Activated naive CD8-positive, alpha-beta T cell treated with anti-CD3 and anti-CD28 coated beads, Interleukin-2, amount 10 ng/mL, durations not matched to agents 7 days and 5 days (primary cell): ENCODE data around the gene MIA. TPM values are rescaled to one million over a fixed set of nuclear protein-coding genes. Genes with fewer than 3 reads are reported as not detected.
"Not testable (repeated sequence)": the region's sequence is repeated elsewhere in the genome, so short reads cannot be mapped to it uniquely, and the experiment has no call there.

Experiments
- ATAC-seq: fragments of 150-1000 bp; cut with Tn5 transposase; one replicate; pipeline ENCODE4 v1.10.0; 2021; ENCODE audit warnings: low read depth, moderate library complexity
- POLR2A ChIA-PET: fragments of 350-600 bp; sonication (Branson Sonifier 250); formaldehyde crosslinking; loops from one replicate; lab custom pipeline; 2021; ENCODE audit warnings: antibody characterized with exemption; lab: Charles Lee
- DNase-seq: peaks from one replicate; pipeline ENCODE4 v3.0.0; 2021
- H3K27ac Mint-ChIP-seq: one replicate; pipeline ENCODE4 v1.8.0; 2022; ENCODE audit warnings: mild to moderate bottlenecking, mixed read lengths
- H3K27me3 Mint-ChIP-seq: one replicate; pipeline ENCODE4 v1.8.0; 2022; ENCODE audit warnings: mild to moderate bottlenecking, moderate library complexity, mixed read lengths
- H3K36me3 Mint-ChIP-seq: one replicate; pipeline ENCODE4 v1.8.0; 2021; ENCODE audit warnings: mild to moderate bottlenecking, mixed read lengths
- H3K4me1 Mint-ChIP-seq: one replicate; pipeline ENCODE4 v1.8.0; 2021; ENCODE audit warnings: mixed read lengths
- H3K4me3 Mint-ChIP-seq: one replicate; pipeline ENCODE4 v1.8.0; 2022; ENCODE audit warnings: mild to moderate bottlenecking, moderate library complexity, mixed read lengths
- H3K9me3 Mint-ChIP-seq: one replicate; pipeline ENCODE4 v1.8.0; 2021; ENCODE audit warnings: mixed read lengths
- total RNA-seq, 2 experiments: library from RNA; stranded (reverse); gene quantifications; one replicate each; pipeline ENCODE4 v1.2.3, GENCODE V29; 2021

The MIA gene
- total RNA-seq = 1 to 10 TPM; 3.0 TPM

DNA sequence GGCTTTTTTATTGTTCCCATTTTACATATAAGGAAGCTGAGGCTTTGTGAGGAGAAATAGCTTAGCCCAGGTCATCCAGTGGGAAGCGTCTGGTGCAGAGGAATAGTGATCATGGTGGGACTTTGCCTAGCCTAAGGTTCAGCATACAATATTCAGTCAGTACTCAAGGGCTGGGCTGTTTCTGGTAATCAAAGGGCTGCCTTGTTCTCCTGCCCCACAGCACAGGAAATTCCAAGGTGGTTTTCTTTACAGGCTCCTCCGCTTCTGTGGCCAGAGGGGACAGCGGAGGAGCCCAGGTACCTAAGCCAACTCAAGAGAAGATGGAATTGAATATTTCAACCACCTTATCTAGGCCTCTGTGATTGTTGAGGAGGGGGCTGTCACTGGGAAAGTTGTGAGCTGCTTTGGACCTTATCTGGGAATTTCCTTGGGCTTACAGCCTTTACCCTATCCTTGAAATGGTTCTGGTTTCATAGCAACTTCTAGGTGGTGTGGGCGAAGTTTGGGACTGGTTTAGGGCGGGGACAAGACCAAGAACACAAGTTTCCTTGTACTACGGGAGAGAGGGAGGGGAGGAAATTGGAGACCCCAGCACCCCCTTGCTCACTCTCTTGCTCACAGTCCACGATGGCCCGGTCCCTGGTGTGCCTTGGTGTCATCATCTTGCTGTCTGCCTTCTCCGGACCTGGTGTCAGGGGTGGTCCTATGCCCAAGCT is at the start of gene MIA:
TSS of gene MIA (plus strand) at position 606 of the 716 bp plus-strand sequence. CDS start at position 628, 22 bp downstream.
- H3K4me3 Mint-ChIP-seq = peak within 1 kb of the TSS; percentile 19
- POLR2A ChIA-PET = interaction anchor here (0.6 to 4.4 kb wide), 2 partner anchors 21 to 24 kb away, joined by 3 to 92 read pairs; partner anchors contain the start of genes ACTMAP and SNRPA
- ATAC-seq (no peak), DNase-seq (no peak)
- no peaks in the 10 kb centered on the region for H3K9me3 Mint-ChIP-seq
- H3K27ac Mint-ChIP-seq = no peak within 1 kb of the TSS
- peaks cover 18% of the 10 kb centered on the region for H3K36me3 Mint-ChIP-seq
- no peaks in the 10 kb centered on the region for H3K27me3 Mint-ChIP-seq
- H3K4me1 Mint-ChIP-seq = peaks cover 30% of the 10 kb centered on the region

DNA sequence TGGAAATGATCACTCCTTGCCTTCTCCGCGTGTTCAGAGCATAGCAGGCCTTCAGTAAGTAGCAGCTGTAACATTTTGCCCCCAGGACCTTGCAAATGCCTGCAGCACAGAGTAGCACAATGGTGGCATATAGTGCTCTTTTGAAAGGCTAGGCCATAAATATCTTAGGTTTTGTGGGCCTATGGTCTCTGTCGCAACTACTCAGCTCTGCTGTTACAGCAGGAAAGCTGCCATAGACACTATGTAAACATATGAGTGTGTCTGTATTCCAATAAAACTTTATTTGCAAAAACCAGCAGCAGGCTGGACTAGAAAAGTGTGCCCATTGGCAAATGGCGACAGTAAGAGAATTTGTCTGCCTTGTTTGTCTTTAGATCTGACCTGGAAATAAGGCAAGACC is 49.0 kb upstream of the MIA start:
- H3K27ac Mint-ChIP-seq = no peak overlapping the region
- peaks cover 30% of the 10 kb centered on the region for H3K36me3 Mint-ChIP-seq
- no peak overlapping the region for H3K4me3 Mint-ChIP-seq

DNA sequence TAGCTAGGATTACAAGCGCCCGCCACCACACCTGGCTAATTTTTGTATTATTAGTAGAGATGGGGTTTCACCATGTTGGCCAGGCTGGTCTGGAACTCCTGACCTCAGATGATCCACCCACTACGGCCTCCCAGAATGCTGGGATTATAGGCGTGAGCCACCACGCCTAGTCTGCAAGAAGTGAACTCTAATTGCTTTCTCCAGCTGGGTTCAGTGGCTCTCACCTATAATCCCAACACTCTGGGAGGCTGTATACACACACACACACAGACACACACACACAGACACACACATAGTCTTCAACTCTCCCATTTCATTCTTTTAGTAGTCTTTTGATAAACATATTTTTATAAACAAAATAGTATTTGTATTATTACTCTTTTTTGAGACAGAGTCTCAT is 45.3 kb upstream of the MIA start:
- DNase-seq, H3K4me1 Mint-ChIP-seq, H3K4me3 Mint-ChIP-seq, H3K9me3 Mint-ChIP-seq, H3K27ac Mint-ChIP-seq, POLR2A ChIA-PET, H3K27me3 Mint-ChIP-seq, ATAC-seq: not testable (repeated sequence)
- peaks cover 22% of the 10 kb centered on the region for H3K36me3 Mint-ChIP-seq

More for the DNA sequence above, 49.0 kb upstream of the MIA start:
- H3K27me3 Mint-ChIP-seq = no peaks in the 10 kb centered on the region
- POLR2A ChIA-PET = no interaction called here
- H3K4me1 Mint-ChIP-seq = no peaks in the 10 kb centered on the region
- no peaks in the 10 kb centered on the region for H3K9me3 Mint-ChIP-seq
- ATAC-seq (no peak), DNase-seq (no peak)

DNA sequence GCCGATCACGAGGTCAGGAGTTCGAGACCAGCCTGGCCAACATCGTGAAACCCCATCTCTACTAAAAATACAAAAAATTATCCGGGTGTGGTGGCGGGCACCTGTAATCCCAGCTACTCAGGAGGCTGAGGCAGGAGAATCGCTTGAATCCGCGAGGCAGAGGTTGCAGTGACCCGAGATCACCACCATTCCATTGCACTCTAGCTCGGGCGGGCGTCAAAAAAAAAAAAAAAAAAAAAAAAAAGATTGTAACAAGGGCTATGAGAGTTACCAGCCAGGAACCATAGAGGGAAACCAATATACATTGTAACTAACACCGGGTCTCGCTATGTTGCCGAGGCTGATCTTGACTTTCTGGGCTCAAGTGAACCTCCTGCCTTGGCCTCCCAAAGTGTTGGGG is 43.0 kb upstream of the MIA start:
- H3K36me3 Mint-ChIP-seq = peaks cover 17% of the 10 kb centered on the region
- H3K27me3 Mint-ChIP-seq, H3K9me3 Mint-ChIP-seq, POLR2A ChIA-PET, DNase-seq, ATAC-seq, H3K4me1 Mint-ChIP-seq, H3K27ac Mint-ChIP-seq, H3K4me3 Mint-ChIP-seq: not testable (repeated sequence)

DNA sequence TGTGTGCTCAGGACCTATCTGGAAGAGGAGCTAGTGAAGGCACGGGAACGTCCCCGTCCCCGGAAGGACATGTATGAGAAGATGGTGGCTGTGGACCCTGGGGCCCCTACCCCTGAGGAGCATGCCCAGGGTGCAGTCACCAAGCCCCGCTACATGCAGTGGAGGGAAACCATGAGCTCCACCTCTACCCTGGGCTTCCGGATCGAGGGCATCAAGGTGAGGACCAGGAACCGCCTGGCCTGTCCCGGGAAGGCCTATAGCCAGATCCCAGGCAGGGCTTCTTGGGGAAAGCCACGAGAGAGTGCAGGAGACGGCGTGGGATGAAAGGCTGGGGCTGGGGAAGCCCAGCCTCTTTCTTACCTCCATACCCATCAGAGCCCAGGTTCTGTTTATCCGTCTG is 42.2 kb upstream of the MIA start:
- Mint-ChIP-seq H3K4me3 (no peak overlapping the region), H3K27ac (no peak overlapping the region), H3K27me3 (no peaks in the 10 kb centered on the region), H3K4me1 (no peaks in the 10 kb centered on the region), H3K9me3 (no peaks in the 10 kb centered on the region), H3K36me3 (peaks cover 20% of the 10 kb centered on the region)
- POLR2A ChIA-PET = interaction anchor here (1.3 kb wide), 1 partner anchor 12 kb away, joined by 3 read pairs; no protein-coding TSS in a partner anchor
- ATAC-seq (no peak), DNase-seq (no peak)

DNA sequence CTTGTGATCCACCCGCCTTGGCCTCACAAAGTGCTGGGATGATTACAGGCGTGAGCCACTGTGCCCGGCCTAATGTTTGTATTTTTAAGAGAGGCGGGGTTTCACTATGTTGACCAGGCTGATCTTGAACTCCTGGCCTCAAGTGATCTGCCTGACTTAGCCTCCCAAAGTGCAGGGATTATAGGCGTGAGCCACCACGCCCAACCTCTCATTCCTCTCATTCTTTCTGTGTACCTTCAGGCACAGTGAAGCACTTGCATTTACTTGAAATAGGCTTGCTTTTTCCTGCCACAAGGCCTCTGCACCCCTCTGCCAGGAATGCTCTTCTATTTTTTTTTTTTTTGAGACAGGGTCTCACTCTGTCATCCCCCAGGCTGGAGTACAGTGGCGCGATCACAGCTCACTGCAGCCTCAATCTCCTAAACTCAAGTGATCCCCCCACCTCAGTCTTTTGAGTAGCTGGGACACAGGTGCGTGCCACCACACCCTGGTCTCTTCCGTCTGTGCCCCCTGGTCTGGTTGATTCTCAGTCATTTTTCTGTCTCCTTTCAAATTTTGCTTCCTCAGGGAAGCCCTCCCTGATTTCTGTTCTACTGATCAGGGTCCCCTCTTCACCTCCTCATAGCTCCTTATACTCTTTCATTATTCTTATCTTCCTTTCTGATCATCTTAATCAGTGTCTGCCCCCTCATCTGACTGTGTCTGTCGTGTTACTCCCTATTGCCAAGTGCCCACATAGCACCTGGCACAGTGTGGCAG is 40.1 kb upstream of the MIA start:
- peaks cover 3% of the 10 kb centered on the region for H3K4me1 Mint-ChIP-seq
- peaks cover 19% of the 10 kb centered on the region for H3K36me3 Mint-ChIP-seq
- ATAC-seq = no peak
- no peaks in the 10 kb centered on the region for H3K27me3 Mint-ChIP-seq
- POLR2A ChIA-PET = interaction anchor here (0.9 kb wide), 1 partner anchor 11 kb away, joined by 3 read pairs; no protein-coding TSS in a partner anchor
- no peak for DNase-seq
- no peaks in the 10 kb centered on the region for H3K9me3 Mint-ChIP-seq
- no peak overlapping the region for H3K4me3 Mint-ChIP-seq
- H3K27ac Mint-ChIP-seq = peak overlapping the region; percentile 12

DNA sequence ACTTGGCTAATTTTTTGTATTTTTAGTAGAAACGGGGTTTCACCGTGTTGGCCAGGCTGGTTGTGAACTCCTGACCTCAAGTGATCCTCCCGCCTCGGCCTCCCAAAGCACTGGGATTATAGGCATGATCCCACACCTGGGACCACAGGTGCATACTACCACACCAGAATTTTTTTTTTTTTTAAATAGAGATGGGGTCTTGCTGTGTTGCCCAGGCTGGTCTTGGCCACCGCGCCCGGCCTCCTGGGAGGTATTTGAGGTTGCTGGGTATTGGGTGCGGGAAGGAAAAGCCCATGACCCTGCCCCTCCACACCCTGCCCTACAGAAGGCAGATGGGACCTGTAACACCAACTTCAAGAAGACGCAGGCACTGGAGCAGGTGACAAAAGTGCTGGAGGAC is 38.7 kb upstream of the MIA start:
- H3K36me3 Mint-ChIP-seq = peaks cover 8% of the 10 kb centered on the region
- ATAC-seq (no peak), DNase-seq (no peak)
- H3K9me3 Mint-ChIP-seq = no peaks in the 10 kb centered on the region
- no peaks in the 10 kb centered on the region for H3K27me3 Mint-ChIP-seq
- no peak overlapping the region for H3K27ac Mint-ChIP-seq
- H3K4me1 Mint-ChIP-seq = peaks cover 3% of the 10 kb centered on the region
- POLR2A ChIA-PET = no interaction called here
- no peak overlapping the region for H3K4me3 Mint-ChIP-seq

DNA sequence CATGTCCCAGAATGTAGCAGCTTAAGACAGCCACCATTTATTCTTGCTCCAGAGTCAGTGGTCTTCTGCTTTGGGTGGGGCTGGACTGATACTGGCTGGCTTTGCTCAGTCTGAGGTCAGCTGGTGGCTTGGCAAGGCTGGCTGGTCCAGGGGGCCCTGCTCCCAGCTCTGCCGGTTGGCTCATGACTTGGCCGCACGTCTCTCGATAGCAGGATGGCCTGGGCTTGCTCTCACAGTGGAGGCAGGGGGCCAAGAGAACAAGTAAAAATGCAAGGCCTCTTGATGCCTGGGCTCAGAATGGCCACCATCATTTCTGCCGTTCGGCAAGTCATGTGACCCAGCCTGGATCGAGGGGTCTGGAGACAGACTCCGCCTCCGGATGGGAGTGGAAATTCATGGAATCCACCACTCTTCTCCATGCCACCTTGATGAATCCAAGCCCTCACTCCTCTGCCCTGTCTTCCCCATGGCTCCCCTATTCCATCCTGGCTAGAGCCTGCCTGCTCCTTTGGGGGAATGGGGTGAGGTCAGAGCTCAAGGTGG is 38.1 kb upstream of the MIA start:
- no peak for DNase-seq
- POLR2A ChIA-PET = no interaction called here
- no peaks in the 10 kb centered on the region for H3K27me3 Mint-ChIP-seq
- H3K27ac Mint-ChIP-seq = no peak overlapping the region
- no peaks in the 10 kb centered on the region for H3K9me3 Mint-ChIP-seq
- ATAC-seq = no peak
- H3K4me1 Mint-ChIP-seq = peaks cover 3% of the 10 kb centered on the region
- peaks cover 7% of the 10 kb centered on the region for H3K36me3 Mint-ChIP-seq
- H3K4me3 Mint-ChIP-seq = no peak overlapping the region

DNA sequence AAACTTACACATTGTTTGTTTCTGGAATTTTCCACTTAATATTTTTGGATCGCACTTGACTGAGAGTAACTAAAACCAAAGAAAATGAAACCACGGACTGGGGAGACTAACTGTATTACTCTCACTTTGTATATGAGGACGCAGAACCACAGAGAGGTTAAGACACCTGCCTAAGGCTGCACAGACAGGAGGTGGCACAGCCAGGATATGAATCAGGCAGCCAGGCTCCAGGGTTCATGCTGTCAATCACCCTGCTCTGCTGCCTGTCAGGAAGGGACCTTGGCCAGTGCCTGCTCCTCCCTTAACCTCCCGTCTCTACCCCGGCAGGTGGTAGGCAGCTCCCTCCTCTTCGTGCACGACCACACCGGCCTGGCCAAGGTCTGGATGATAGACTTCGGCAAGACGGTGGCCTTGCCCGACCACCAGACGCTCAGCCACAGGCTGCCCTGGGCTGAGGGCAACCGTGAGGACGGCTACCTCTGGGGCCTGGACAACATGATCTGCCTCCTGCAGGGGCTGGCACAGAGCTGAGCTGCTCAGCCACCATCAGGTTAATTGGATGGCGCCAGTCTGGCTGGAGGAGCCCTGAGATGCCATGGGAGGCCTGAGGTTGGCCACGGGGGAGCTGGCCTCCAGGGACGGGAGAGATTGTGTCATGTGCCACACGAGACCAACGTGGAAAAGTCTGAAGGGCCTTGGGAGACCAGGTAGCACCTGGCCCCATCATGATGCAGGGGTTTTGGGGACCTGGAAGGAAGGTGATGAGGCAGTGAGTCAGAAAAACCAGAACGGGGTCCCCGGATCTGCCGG is 36.1 kb upstream of the MIA start:
- no peak overlapping the region for H3K4me3 Mint-ChIP-seq
- no peak for ATAC-seq
- no peak for DNase-seq
- H3K4me1 Mint-ChIP-seq = peaks cover 3% of the 10 kb centered on the region
- H3K9me3 Mint-ChIP-seq = no peaks in the 10 kb centered on the region
- H3K36me3 Mint-ChIP-seq = peaks cover 3% of the 10 kb centered on the region
- H3K27ac Mint-ChIP-seq = no peak overlapping the region
- POLR2A ChIA-PET = no interaction called here
- H3K27me3 Mint-ChIP-seq = no peaks in the 10 kb centered on the region

DNA sequence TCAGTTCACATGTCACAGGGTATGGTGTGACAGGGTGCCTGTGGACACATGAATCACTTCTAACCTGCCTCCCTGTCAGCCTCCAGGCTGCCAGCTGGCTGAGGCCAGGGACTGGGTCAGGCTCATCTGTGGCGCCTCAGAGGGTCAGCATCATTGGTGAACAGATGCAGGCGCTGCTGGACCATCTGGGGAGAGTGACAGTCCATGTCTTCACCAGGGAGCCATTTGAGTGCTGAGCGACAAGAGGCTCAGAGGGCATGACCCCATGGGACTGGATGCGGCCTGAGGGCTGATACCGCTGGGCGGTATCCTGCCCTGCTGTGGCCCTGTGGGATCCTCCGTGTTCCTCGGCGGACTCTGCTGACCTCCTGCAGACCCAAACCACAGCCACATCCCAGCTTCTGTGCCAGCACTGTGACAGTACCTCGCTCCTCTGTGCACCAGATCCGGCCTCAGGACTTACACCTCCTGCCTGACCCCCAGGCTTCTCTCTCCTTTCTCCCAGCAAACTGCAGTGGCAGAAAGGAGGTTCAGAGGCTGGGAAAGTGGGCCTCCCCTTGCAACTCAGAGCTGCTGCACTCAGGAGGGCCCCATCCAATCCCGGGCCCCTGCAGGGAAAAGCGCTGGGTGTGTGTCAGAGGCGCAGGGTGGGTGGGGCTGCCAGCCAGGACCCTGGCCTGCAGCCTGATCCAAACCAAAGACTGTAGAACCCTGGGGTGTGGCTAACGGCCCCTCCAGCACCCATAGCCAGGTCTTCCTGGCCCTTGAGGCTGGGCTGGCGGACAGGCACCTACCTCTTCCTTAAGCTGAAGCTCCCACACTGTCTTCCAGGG is 35.2 kb upstream of the MIA start:
- Mint-ChIP-seq H3K4me1 (peaks cover 3% of the 10 kb centered on the region), H3K36me3 (peaks cover 3% of the 10 kb centered on the region), H3K9me3 (no peaks in the 10 kb centered on the region), H3K27ac (no peak overlapping the region), H3K27me3 (no peaks in the 10 kb centered on the region), H3K4me3 (no peak overlapping the region)
- DNase-seq = no peak
- ATAC-seq = no peak
- POLR2A ChIA-PET = interaction anchor here (2.8 kb wide), 1 partner anchor 10 kb away, joined by 11 read pairs; the partner anchor contains the start of genes ACTMAP and SNRPA

DNA sequence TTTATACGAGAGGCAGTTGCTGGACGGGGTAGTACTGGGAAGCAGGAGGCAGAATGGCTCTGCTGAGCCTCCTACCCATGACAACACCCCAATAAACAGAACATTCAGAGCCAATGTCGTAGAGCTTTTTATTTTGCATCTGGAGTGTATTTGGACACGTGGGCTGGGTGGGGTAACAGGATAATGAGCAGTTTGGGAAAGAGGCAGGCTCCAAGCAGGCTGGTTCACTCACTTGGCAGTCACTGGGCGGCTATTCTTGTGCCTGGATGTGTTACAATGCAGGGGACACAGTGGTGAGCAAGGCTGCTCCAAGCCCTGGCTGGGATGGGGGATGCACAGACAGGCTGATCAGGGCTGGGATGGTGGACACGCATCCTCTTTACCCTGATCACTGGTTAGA is 34.6 kb upstream of the MIA start:
- H3K4me3 Mint-ChIP-seq = no peak overlapping the region
- H3K27ac Mint-ChIP-seq = no peak overlapping the region
- peaks cover 3% of the 10 kb centered on the region for H3K36me3 Mint-ChIP-seq
- DNase-seq (no peak), ATAC-seq (no peak)
- H3K4me1 Mint-ChIP-seq = peaks cover 3% of the 10 kb centered on the region
- H3K27me3 Mint-ChIP-seq = no peaks in the 10 kb centered on the region
- POLR2A ChIA-PET = interaction anchor here (1.0 to 2.8 kb wide), 2 partner anchors 10 to 38 kb away, joined by 4 to 11 read pairs; partner anchors contain the start of genes ACTMAP, RAB4B and SNRPA
- no peaks in the 10 kb centered on the region for H3K9me3 Mint-ChIP-seq
